Stimulated activated CD8-positive, alpha-beta memory T cell treated with anti-CD3 and anti-CD28 coated beads, Interleukin-4, amount 100 ng/mL, for 1 hour (primary cell): ENCODE data around the gene MIER1.
"Not testable (repeated sequence)": the region's sequence is repeated elsewhere in the genome, so short reads cannot be mapped to it uniquely, and the experiment has no call there.

ENCODE experiments used
- DNase-seq, 2 donors: peaks; one replicate each; pipeline ENCODE4 v3.0.0-alpha.2; 2020; ENCODE audit warnings: low read depth in 2 of 2, low spot score in 1 of 2

Gene MIER1

GRCh38 chr1:66937529-66938234, 12.9 kb downstream of the MIER1 start:
- no peak for DNase-seq

- DNase-seq, result no peak
Measured at GRCh38 chr1:66938613-66939012, 13.8 kb downstream of the MIER1 start.

GRCh38 chr1:66940981-66941380, 16.2 kb downstream of the MIER1 start:
- no peak for DNase-seq

- DNase-seq, result no peak
Measured at GRCh38 chr1:66943361-66943969, 18.7 kb downstream of the MIER1 start.

- no peak for DNase-seq
Measured at GRCh38 chr1:66944330-66945274, 19.8 kb downstream of the MIER1 start.

- DNase-seq, result no peak
Measured at GRCh38 chr1:66945316-66945715, 20.5 kb downstream of the MIER1 start.

- DNase-seq, result no peak
Measured at GRCh38 chr1:66947267-66947666, 22.5 kb downstream of the MIER1 start.

GRCh38 chr1:66951513-66951912, 26.7 kb downstream of the MIER1 start:
- DNase-seq, result no peak

- DNase-seq, result no peak
Measured at GRCh38 chr1:66954208-66954607, 29.4 kb downstream of the MIER1 start.

GRCh38 chr1:66957938-66958337, 33.1 kb downstream of the MIER1 start:
- no peak for DNase-seq

GRCh38 chr1:66966188-66966873, 41.5 kb downstream of the MIER1 start:
- DNase-seq, result not testable (repeated sequence)

- no peak for DNase-seq
Measured at GRCh38 chr1:66968574-66968973, 43.8 kb downstream of the MIER1 start.

GRCh38 chr1:66978201-66978600, 53.4 kb downstream of the MIER1 start:
- no peak for DNase-seq

- not testable (repeated sequence) for DNase-seq
Measured at GRCh38 chr1:66979621-66980020, 54.8 kb downstream of the MIER1 start.

GRCh38 chr1:66980745-66981367, 56.1 kb downstream of the MIER1 start:
- DNase-seq, result no peak

- DNase-seq, result peak in 1 of 2 donors; percentile 11
Measured at GRCh38 chr1:66981679-66982078, 56.9 kb downstream of the MIER1 start.

GRCh38 chr1:66982561-66983260, 57.9 kb downstream of the MIER1 start:
- DNase-seq, result no peak

- no peak for DNase-seq
Measured at GRCh38 chr1:66984491-66984890, 59.7 kb downstream of the MIER1 start.

GRCh38 chr1:66985835-66986234, 61.0 kb downstream of the MIER1 start:
- DNase-seq, result no peak

- no peak for DNase-seq
Measured at GRCh38 chr1:66993076-66993475, 68.3 kb downstream of the MIER1 start.
